Common myeloid progenitor, CD34-positive (primary cell): ENCODE results near the gene KIF7.

Source experiments
- CTCF ChIA-PET: fragments of 350-600 bp; sonication (Branson Sonifier 250); formaldehyde crosslinking; loops from one replicate; lab custom pipeline; 2021; ENCODE audit warnings: antibody characterized with exemption; lab: Charles Lee
- POLR2A ChIA-PET: fragments of 350-600 bp; sonication (Branson Sonifier 250); formaldehyde crosslinking; loops from one replicate; lab custom pipeline; 2021; ENCODE audit warnings: antibody characterized with exemption; lab: Charles Lee
- DNase-seq, 3 donors: peaks; one replicate each; pipeline versions ENCODE4 v3.0.0 to v3.0.0-alpha.2; 2013
- H3K27ac ChIP-seq, 2 experiments: 1 replicate in 1 of 2; 2 replicates in 1 of 2; pipeline ENCODE4 v1.7.0; 2013; ENCODE audit warnings: inconsistent platforms in 2 of 2, low read length in 2 of 2, mild to moderate bottlenecking in 2 of 2, low read depth in 1 of 2, moderate library complexity in 1 of 2; ENCODE audit not compliant: severe bottlenecking in 2 of 2, insufficient read depth in 1 of 2, poor library complexity in 1 of 2
- H3K27me3 ChIP-seq, 5 experiments: replicated peaks in 2 of 5; 1 replicate in 3 of 5; 2 replicates in 2 of 5; pipeline versions ENCODE4 v1.6.1 to v1.7.0; 2013; ENCODE audit warnings: low read length in 4 of 5, mild to moderate bottlenecking in 2 of 5, moderate library complexity in 2 of 5, inconsistent platforms in 1 of 5; ENCODE audit not compliant: insufficient read depth in 5 of 5, control insufficient read depth in 4 of 5
- H3K36me3 ChIP-seq, 4 experiments: 1 replicate in 2 of 4; 2 replicates in 2 of 4; pipeline versions ENCODE4 v1.6.1 to v1.7.0; 2013; ENCODE audit warnings: low read length in 3 of 4, control low read depth in 1 of 4, mild to moderate bottlenecking in 1 of 4; ENCODE audit not compliant: control insufficient read depth in 4 of 4, insufficient read depth in 4 of 4
- H3K4me1 ChIP-seq, 4 experiments: 1 replicate in 3 of 4; 2 replicates in 1 of 4; pipeline versions ENCODE4 v1.6.1 to v1.7.1; 2013; ENCODE audit warnings: low read length in 3 of 4, mild to moderate bottlenecking in 3 of 4, control low read depth in 1 of 4, inconsistent platforms in 1 of 4, moderate library complexity in 1 of 4; ENCODE audit not compliant: control insufficient read depth in 4 of 4, insufficient read depth in 4 of 4; ENCODE audit errors: control extremely low read depth in 1 of 4
- H3K4me3 ChIP-seq, 7 experiments: 1 replicate in 4 of 7; 2 replicates in 3 of 7; pipeline versions ENCODE4 v1.5.1 to v1.7.0; 2013; ENCODE audit warnings: mild to moderate bottlenecking in 7 of 7, low read length in 6 of 7, moderate library complexity in 6 of 7, inconsistent platforms in 2 of 7, low read depth in 2 of 7, control low read depth in 1 of 7; ENCODE audit not compliant: insufficient read depth in 4 of 7, control insufficient read depth in 1 of 7; ENCODE audit errors: extremely low read depth in 1 of 7
- H3K9me3 ChIP-seq, 5 experiments: 1 replicate in 4 of 5; 2 replicates in 1 of 5; pipeline versions ENCODE4 v1.6.1 to v1.7.1; 2013; ENCODE audit warnings: low read length in 4 of 5, mild to moderate bottlenecking in 2 of 5, inconsistent platforms in 1 of 5, low read depth in 1 of 5, moderate library complexity in 1 of 5; ENCODE audit not compliant: control insufficient read depth in 4 of 5, insufficient read depth in 2 of 5; ENCODE audit errors: control extremely low read depth in 1 of 5
- WGBS: methylation state at CpG from one replicate; pipeline ENCODE4 v1.1.5; 2013; ENCODE audit not compliant: insufficient coverage; 5-methylcytosine and 5-hydroxymethylcytosine counted together

The KIF7 gene

DNA sequence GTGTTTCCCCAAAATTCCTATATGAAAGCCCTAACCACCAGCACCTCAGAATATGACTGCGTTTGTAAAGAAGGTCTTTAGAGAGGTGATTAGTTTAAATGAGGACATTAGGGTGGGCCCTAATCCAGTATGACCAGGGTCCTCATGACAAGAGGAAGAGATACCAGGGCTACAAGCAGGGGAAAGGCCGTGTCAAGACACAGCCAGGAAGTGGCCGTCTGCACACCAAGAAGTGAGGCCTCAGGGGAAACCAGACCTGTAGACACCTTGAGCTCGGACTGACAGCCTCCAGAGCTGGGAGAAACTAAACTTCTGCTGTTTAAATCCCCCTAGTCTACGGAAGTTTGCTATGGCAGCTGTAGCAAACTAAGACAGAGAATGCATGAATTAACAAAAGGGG, 14.2 kb downstream of the KIF7 start:
- DNase-seq, result no peak
- no peaks in the 10 kb centered on the region for H3K27me3 ChIP-seq
- CTCF ChIA-PET, result no interaction called here
- WGBS, result 51% methylated on average over 2 of the region's 5 CpGs
- H3K4me1 ChIP-seq, result no peaks in the 10 kb centered on the region
- no peak overlapping the region for H3K4me3 ChIP-seq
- no peaks in the 10 kb centered on the region for H3K9me3 ChIP-seq
- H3K36me3 ChIP-seq, result peaks cover 2 to 23% (median 10%) of the 10 kb centered on the region in 4 experiments
- H3K27ac ChIP-seq, result no peak overlapping the region
- POLR2A ChIA-PET, result no interaction called here

- DNase-seq, result no peak
- 93% methylated on average over 3 of the region's 5 CpGs for WGBS
- H3K4me3 ChIP-seq, result no peak overlapping the region
- peaks cover 2 to 18% (median 7%) of the 10 kb centered on the region in 4 experiments for H3K36me3 ChIP-seq
- ChIA-PET POLR2A (no interaction called here), CTCF (no interaction called here)
- H3K9me3 ChIP-seq, result no peaks in the 10 kb centered on the region
- no peaks in the 10 kb centered on the region for H3K27me3 ChIP-seq
- H3K27ac ChIP-seq, result no peak overlapping the region
- H3K4me1 ChIP-seq, result no peaks in the 10 kb centered on the region
Observed at GRCh38 chr15:89640245-89640644, 15.0 kb downstream of the KIF7 start.

DNA sequence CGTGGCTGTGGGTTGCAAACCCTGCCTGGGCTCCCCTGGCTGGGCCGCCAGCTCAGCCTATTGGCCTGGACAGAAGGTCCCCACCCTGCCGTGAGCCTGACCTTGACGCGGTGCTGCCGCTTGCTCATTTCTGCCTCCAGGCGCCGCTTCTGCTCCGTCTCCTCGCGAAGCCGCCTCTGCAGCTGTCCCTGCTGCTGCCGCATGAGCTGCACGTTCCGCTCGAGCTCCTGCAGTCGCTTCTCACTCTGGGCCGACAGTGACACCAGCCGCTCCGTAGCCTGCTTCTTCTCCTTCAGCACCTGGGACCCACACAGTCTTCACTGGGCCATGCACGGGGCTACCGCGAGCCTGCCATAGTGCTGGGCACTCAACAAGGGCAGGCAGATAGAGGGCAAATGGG, 21.7 kb downstream of the KIF7 start:
- CTCF ChIA-PET, result no interaction called here
- peaks cover 0 to 12% (median 2%) of the 10 kb centered on the region in 5 experiments for H3K9me3 ChIP-seq
- no peaks in the 10 kb centered on the region for H3K4me1 ChIP-seq
- 94% methylated on average over 23 of the region's 23 CpGs for WGBS
- H3K36me3 ChIP-seq, result peaks cover 27 to 51% (median 41%) of the 10 kb centered on the region in 4 experiments
- no peak for DNase-seq
- POLR2A ChIA-PET, result no interaction called here
- no peaks in the 10 kb centered on the region for H3K27me3 ChIP-seq
- no peak overlapping the region for H3K27ac ChIP-seq
- H3K4me3 ChIP-seq, result no peak overlapping the region

GRCh38 chr15:89632563-89633430, 22.5 kb downstream of the KIF7 start:
- WGBS, result 98% methylated on average over 15 of the region's 18 CpGs
- H3K36me3 ChIP-seq, result peaks cover 27 to 59% (median 45%) of the 10 kb centered on the region in 4 experiments
- ChIA-PET POLR2A (interaction anchor here (1.0 kb wide), 1 partner anchor 18 kb away, joined by 3 read pairs; no protein-coding TSS in a partner anchor), CTCF (interaction anchor here (0.6 kb wide), 1 partner anchor 11 kb away, joined by 3 read pairs; no protein-coding TSS in a partner anchor)
- DNase-seq, result no peak
- H3K9me3 ChIP-seq, result peaks cover 0 to 12% (median 2%) of the 10 kb centered on the region in 5 experiments
- H3K4me3 ChIP-seq, result no peak overlapping the region
- no peaks in the 10 kb centered on the region for H3K27me3 ChIP-seq
- no peak overlapping the region for H3K27ac ChIP-seq
- no peaks in the 10 kb centered on the region for H3K4me1 ChIP-seq

DNA sequence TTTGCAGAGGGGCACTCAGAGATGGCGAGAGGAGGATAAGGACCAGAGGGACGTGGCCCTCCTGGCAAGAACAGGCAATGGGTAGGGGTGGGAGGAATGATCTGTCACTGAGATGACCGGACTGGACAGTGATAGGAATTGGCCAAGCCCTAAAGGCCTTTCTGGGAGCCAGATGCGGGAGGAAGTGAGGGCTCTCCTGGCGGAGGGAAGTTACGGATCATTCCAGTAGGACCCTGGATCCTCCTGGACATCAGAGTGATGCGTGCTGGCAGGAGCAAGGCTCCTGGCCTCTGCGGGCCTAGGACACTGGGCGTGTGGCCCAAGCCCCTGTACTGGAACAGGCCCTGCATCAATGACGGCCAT, 23.4 kb downstream of the KIF7 start:
- 85% methylated on average over 10 of the region's 10 CpGs for WGBS
- peaks cover 0 to 12% (median 2%) of the 10 kb centered on the region in 5 experiments for H3K9me3 ChIP-seq
- no peaks in the 10 kb centered on the region for H3K27me3 ChIP-seq
- peaks cover 27 to 68% (median 53%) of the 10 kb centered on the region in 4 experiments for H3K36me3 ChIP-seq
- no peak overlapping the region for H3K27ac ChIP-seq
- no peak for DNase-seq
- H3K4me3 ChIP-seq, result no peak overlapping the region
- POLR2A ChIA-PET, result interaction anchor here (1.0 kb wide), 1 partner anchor 17 kb away, joined by 3 read pairs; no protein-coding TSS in a partner anchor
- CTCF ChIA-PET, result interaction anchor here (0.6 kb wide), 1 partner anchor 12 kb away, joined by 3 read pairs; no protein-coding TSS in a partner anchor
- H3K4me1 ChIP-seq, result no peaks in the 10 kb centered on the region

- Histone ChIP-seq H3K36me3 (peaks cover 27 to 74% (median 59%) of the 10 kb centered on the region in 4 experiments), H3K27ac (no peak overlapping the region), H3K4me3 (no peak overlapping the region), H3K9me3 (peaks cover 0 to 12% (median 2%) of the 10 kb centered on the region in 5 experiments), H3K4me1 (no peaks in the 10 kb centered on the region), H3K27me3 (no peaks in the 10 kb centered on the region)
- 95% methylated on average over 30 of the region's 30 CpGs for WGBS
- CTCF ChIA-PET, result no interaction called here
- POLR2A ChIA-PET, result no interaction called here
- no peak for DNase-seq
Observed at GRCh38 chr15:89630974-89631901, 24.0 kb downstream of the KIF7 start.
